HG03469 (cell line): ENCODE measurements around the gene DPH2.

Source experiments
- ATAC-seq: cut with Tn5 transposase; IDR thresholded peaks from one replicate; pipeline ENCODE4 v1.9.1; 2021; ENCODE audit warnings: mild to moderate bottlenecking, moderate library complexity, moderate number of reproducible peaks; ENCODE audit not compliant: unreplicated experiment

Gene DPH2

GRCh38 chr1:43982241-43982640 lies 12.4 kb downstream of the DPH2 start:
- ATAC-seq: no peak

- ATAC-seq: no peak
These were observed 13.0 kb downstream of the DPH2 start for GRCh38 chr1:43982808-43983207.

- no peak for ATAC-seq
These were observed 13.6 kb downstream of the DPH2 start for GRCh38 chr1:43983253-43983899.

GRCh38 chr1:43984855-43985254 lies 15.0 kb downstream of the DPH2 start:
- no peak for ATAC-seq

GRCh38 chr1:43985984-43986595 lies 16.3 kb downstream of the DPH2 start:
- no peak for ATAC-seq

- no peak for ATAC-seq
These were observed 16.9 kb downstream of the DPH2 start for GRCh38 chr1:43986712-43987111.

GRCh38 chr1:43987159-43987902 lies 17.5 kb downstream of the DPH2 start:
- ATAC-seq: no peak

- ATAC-seq: no peak
These were observed 20.7 kb downstream of the DPH2 start for GRCh38 chr1:43990271-43991199.

- ATAC-seq: no peak
These were observed 21.3 kb downstream of the DPH2 start for GRCh38 chr1:43991200-43991475.

GRCh38 chr1:43991476-43992231 lies 21.8 kb downstream of the DPH2 start, which contains the start of gene CCDC24:
CCDC24 (plus strand) TSS chr1:43991599; CDS start chr1:43991879, 280 bp downstream.
- ATAC-seq: no peak

GRCh38 chr1:43992232-43992995 lies 22.6 kb downstream of the DPH2 start:
- ATAC-seq: no peak

GRCh38 chr1:43993206-43993914 lies 23.6 kb downstream of the DPH2 start:
- ATAC-seq: no peak

GRCh38 chr1:43994071-43994470 lies 24.3 kb downstream of the DPH2 start:
- ATAC-seq: no peak

- no peak for ATAC-seq
These were observed 25.3 kb downstream of the DPH2 start for GRCh38 chr1:43994794-43995790.

GRCh38 chr1:43995984-43996732 lies 26.3 kb downstream of the DPH2 start:
- ATAC-seq: no peak

GRCh38 chr1:43996733-43997115 lies 26.9 kb downstream of the DPH2 start:
- ATAC-seq: no peak

- ATAC-seq: no peak
These were observed 27.6 kb downstream of the DPH2 start for GRCh38 chr1:43997295-43997999.
